Brain microvascular endothelial cell (primary cell): Measurements from ENCODE around the gene BTN3A1.

ENCODE experiments used
- DNase-seq: peaks from one replicate; pipeline ENCODE4 v3.0.0-alpha.2; 2020
- H3K27ac ChIP-seq: fragments of 250-450 bp; sonication (Bioruptor Pico); 2 replicates; pipeline ENCODE4 v1.5.1; 2020; ENCODE audit warnings: mild to moderate bottlenecking, moderate library complexity
- H3K27me3 ChIP-seq: fragments of 250-450 bp; sonication (Bioruptor Pico); replicated peaks from 2 replicates; pipeline ENCODE4 v1.5.1; 2020; ENCODE audit warnings: mild to moderate bottlenecking
- H3K36me3 ChIP-seq: fragments of 250-450 bp; sonication (Bioruptor Pico); replicated peaks from 2 replicates; pipeline ENCODE4 v1.5.1; 2020; ENCODE audit warnings: mild to moderate bottlenecking
- H3K4me3 ChIP-seq: 2 replicates; pipeline ENCODE4 v1.5.1; 2011; ENCODE audit warnings: low read depth, mild to moderate bottlenecking, control low read depth, low read length, moderate library complexity
- in situ Hi-C: cut with HindIII; loops from 2 replicates; pipeline ENCODE4 v1.10.0; 2017; ENCODE audit warnings: low sequenced_read_pairs, low pct_ligation_motif_present
- TF ChIP-seq, protein P1 (sequence below): IDR thresholded peaks from 2 replicates; pipeline ENCODE4 v1.5.1; 2011; ENCODE audit warnings: low read depth, mild to moderate bottlenecking, moderate library complexity, low read length, control low read depth, inconsistent platforms; ENCODE audit errors: missing control alignments

Gene BTN3A1

GRCh38 chr6:26389349-26389894 is 12.7 kb upstream of the BTN3A1 start:
- no peak overlapping the region for H3K27ac ChIP-seq
- H3K4me3 ChIP-seq, result no peak overlapping the region
- H3K27me3 ChIP-seq, result no peaks in the 10 kb centered on the region
- DNase-seq, result no peak
- in situ Hi-C loops, result no loop called here
- TF ChIP-seq, protein P1, sequence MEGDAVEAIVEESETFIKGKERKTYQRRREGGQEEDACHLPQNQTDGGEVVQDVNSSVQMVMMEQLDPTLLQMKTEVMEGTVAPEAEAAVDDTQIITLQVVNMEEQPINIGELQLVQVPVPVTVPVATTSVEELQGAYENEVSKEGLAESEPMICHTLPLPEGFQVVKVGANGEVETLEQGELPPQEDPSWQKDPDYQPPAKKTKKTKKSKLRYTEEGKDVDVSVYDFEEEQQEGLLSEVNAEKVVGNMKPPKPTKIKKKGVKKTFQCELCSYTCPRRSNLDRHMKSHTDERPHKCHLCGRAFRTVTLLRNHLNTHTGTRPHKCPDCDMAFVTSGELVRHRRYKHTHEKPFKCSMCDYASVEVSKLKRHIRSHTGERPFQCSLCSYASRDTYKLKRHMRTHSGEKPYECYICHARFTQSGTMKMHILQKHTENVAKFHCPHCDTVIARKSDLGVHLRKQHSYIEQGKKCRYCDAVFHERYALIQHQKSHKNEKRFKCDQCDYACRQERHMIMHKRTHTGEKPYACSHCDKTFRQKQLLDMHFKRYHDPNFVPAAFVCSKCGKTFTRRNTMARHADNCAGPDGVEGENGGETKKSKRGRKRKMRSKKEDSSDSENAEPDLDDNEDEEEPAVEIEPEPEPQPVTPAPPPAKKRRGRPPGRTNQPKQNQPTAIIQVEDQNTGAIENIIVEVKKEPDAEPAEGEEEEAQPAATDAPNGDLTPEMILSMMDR, result peak; percentile 26
- H3K36me3 ChIP-seq, result peaks cover 8% of the 10 kb centered on the region

GRCh38 chr6:26390531-26390930 is 11.5 kb upstream of the BTN3A1 start:
- in situ Hi-C loops, result no loop called here
- TF ChIP-seq, protein P1, result no peak

DNA sequence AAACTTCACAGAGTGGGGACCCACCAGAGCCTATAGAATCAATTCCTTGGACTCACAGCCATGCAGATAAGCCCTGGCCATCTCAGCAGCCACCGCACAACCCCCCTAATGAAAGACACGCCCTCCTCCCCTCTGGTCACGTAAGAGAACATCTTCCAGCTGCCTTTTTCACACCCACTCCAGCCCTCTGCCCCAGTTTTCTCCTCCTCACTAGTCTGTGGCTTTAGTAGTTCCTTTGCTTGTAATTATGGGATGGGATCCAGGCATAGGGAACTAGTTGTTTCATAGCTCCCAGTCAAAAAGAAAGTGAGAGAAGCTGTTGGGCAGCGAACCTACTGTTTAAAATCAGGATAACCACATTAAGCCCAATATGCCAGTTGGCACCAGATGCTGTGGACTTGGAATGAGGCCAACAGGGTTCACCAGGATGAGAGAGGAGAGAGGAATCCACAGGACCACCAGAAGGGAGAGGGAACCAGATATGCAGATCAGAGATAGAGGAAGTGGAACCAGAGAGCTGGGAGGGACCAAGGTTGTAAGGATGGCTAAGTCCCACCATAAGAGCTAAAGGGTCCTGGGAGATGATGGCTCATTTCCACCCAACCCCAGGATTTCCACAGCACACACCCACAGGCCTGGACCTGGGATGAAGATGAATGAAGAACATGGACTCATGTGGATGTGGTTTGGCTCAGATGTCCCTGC is 9.0 kb upstream of the BTN3A1 start:
- in situ Hi-C loops, result no loop called here
- Histone ChIP-seq H3K27me3 (no peaks in the 10 kb centered on the region), H3K4me3 (no peak overlapping the region), H3K27ac (no peak overlapping the region), H3K36me3 (peaks cover 8% of the 10 kb centered on the region)
- TF ChIP-seq, protein P1, result no peak
- DNase-seq, result no peak

More at GRCh38 chr6:26390531-26390930, 11.5 kb upstream of the BTN3A1 start:
- no peaks in the 10 kb centered on the region for H3K27me3 ChIP-seq
- no peak overlapping the region for H3K27ac ChIP-seq
- H3K4me3 ChIP-seq, result no peak overlapping the region
- no peak for DNase-seq
- peaks cover 8% of the 10 kb centered on the region for H3K36me3 ChIP-seq

GRCh38 chr6:26394289-26394688 is 7.8 kb upstream of the BTN3A1 start:
- peak; percentile 86 for DNase-seq
- Histone ChIP-seq H3K27ac (no peak overlapping the region), H3K36me3 (peaks cover 8% of the 10 kb centered on the region), H3K4me3 (no peak overlapping the region), H3K27me3 (no peaks in the 10 kb centered on the region)
- TF ChIP-seq, protein P1, result no peak
- in situ Hi-C loops, result no loop called here

GRCh38 chr6:26398555-26398954 is 3.5 kb upstream of the BTN3A1 start:
- Histone ChIP-seq H3K36me3 (no peaks in the 10 kb centered on the region), H3K27me3 (no peaks in the 10 kb centered on the region), H3K4me3 (no peak overlapping the region), H3K27ac (no peak overlapping the region)
- in situ Hi-C loops, result no loop called here
- no peak for DNase-seq
- TF ChIP-seq, protein P1, result no peak
